ENCODE data around the gene AMBRA1.
A peak's percentile ranks its signal among the peaks of the same experiment; 100 is the strongest.

The AMBRA1 gene

DNA sequence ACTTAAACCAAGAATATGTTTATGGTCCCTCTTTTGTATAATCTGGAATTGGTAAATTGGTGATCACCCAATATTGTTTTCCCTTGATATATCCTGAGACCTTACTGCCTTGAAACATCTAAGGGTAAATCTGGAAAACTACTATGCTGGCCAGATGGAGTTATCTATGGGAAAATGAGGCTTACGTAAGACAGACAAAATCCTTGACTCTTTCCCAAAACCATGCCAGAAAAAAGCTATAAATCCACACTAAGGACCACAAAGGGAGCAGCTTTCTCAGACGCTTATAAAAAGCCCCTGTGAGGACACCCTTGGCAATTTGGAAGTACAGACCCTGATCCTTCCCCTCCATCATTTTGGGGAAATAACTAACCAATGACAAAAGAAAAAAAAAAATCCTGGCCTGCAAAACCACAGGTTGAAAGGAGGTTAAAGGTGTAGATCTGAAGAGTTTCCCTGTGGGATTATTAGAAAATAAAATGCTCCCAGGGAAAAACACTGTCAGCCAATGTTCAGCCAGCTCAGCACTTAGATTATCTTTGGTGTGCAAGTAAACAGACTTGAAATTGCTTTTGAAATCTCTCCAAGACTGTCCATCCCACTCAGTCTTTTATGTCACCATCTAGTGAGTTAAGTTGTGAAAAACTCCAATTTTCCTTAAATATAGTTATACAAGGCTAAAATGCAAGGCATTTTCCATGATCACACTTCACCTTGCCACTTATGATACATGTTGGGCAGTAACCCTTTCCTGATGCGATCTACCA, 6.6 kb upstream of the AMBRA1 start:
- Histone ChIP-seq H3K27ac (peak overlapping the region; percentile 17), H3K27me3 (ENCODE audit: control insufficient read depth, insufficient read depth, low read length) (no peaks in the 10 kb centered on the region), H3K9me3 (ENCODE audit: control insufficient read depth, low read length) (no peaks in the 10 kb centered on the region), H3K36me3 (ENCODE audit: control insufficient read depth, insufficient read depth, low read length) (no peaks in the 10 kb centered on the region), H3K9ac (no peak overlapping the region), H3K4me3 (ENCODE audit: low read depth, low read length) (peak overlapping the region; percentile 22), H3K79me2 (no peaks in the 10 kb centered on the region), H2AFZ (peak overlapping the region; percentile 9), H3K4me1 (peaks cover 4% of the 10 kb centered on the region), H3K4me2 (ENCODE audit: low read length) (peak overlapping the region; percentile 45)
- TF ChIP-seq, protein P1, sequence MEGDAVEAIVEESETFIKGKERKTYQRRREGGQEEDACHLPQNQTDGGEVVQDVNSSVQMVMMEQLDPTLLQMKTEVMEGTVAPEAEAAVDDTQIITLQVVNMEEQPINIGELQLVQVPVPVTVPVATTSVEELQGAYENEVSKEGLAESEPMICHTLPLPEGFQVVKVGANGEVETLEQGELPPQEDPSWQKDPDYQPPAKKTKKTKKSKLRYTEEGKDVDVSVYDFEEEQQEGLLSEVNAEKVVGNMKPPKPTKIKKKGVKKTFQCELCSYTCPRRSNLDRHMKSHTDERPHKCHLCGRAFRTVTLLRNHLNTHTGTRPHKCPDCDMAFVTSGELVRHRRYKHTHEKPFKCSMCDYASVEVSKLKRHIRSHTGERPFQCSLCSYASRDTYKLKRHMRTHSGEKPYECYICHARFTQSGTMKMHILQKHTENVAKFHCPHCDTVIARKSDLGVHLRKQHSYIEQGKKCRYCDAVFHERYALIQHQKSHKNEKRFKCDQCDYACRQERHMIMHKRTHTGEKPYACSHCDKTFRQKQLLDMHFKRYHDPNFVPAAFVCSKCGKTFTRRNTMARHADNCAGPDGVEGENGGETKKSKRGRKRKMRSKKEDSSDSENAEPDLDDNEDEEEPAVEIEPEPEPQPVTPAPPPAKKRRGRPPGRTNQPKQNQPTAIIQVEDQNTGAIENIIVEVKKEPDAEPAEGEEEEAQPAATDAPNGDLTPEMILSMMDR (IDR thresholded peaks at IDR 0.05) = no peak

GRCh38 chr11:46599340-46600193, 5.7 kb upstream of the AMBRA1 start:
- peak overlapping the region; percentile 17 for H3K27ac ChIP-seq
- no peaks in the 10 kb centered on the region for H3K79me2 ChIP-seq
- peak overlapping the region; percentile 9 for H2AFZ ChIP-seq
- peak overlapping the region; percentile 8 for H3K4me2 ChIP-seq (ENCODE audit: low read length)
- peaks cover 4% of the 10 kb centered on the region for H3K4me1 ChIP-seq
- TF ChIP-seq, protein P1 (IDR thresholded peaks at IDR 0.05) = no peak
- H3K27me3 ChIP-seq (ENCODE audit: control insufficient read depth, insufficient read depth, low read length) = no peaks in the 10 kb centered on the region
- no peaks in the 10 kb centered on the region for H3K36me3 ChIP-seq (ENCODE audit: control insufficient read depth, insufficient read depth, low read length)
- H3K9ac ChIP-seq = no peak overlapping the region
- no peak overlapping the region for H3K4me3 ChIP-seq (ENCODE audit: low read depth, low read length)
- H3K9me3 ChIP-seq (ENCODE audit: control insufficient read depth, low read length) = no peaks in the 10 kb centered on the region

- no peak overlapping the region for H3K27ac ChIP-seq
- H3K4me2 ChIP-seq (ENCODE audit: low read length) = no peak overlapping the region
- no peak overlapping the region for H3K4me3 ChIP-seq (ENCODE audit: low read depth, low read length)
- H3K36me3 ChIP-seq (ENCODE audit: control insufficient read depth, insufficient read depth, low read length) = no peaks in the 10 kb centered on the region
- H3K9ac ChIP-seq = no peak overlapping the region
- no peaks in the 10 kb centered on the region for H3K27me3 ChIP-seq (ENCODE audit: control insufficient read depth, insufficient read depth, low read length)
- peaks cover 9% of the 10 kb centered on the region for H3K79me2 ChIP-seq
- TF ChIP-seq, protein P1 (IDR thresholded peaks at IDR 0.05) = no peak
- H3K4me1 ChIP-seq = peaks cover 6% of the 10 kb centered on the region
- no peak overlapping the region for H2AFZ ChIP-seq
- H3K9me3 ChIP-seq (ENCODE audit: control insufficient read depth, low read length) = no peaks in the 10 kb centered on the region
Observed at GRCh38 chr11:46597609-46598219, 3.9 kb upstream of the AMBRA1 start.

GRCh38 chr11:46597155-46597554, 3.3 kb upstream of the AMBRA1 start:
- Histone ChIP-seq H3K9me3 (ENCODE audit: control insufficient read depth, low read length) (no peaks in the 10 kb centered on the region), H3K4me3 (ENCODE audit: low read depth, low read length) (no peak overlapping the region), H3K27ac (no peak overlapping the region), H3K4me2 (ENCODE audit: low read length) (no peak overlapping the region), H3K27me3 (ENCODE audit: control insufficient read depth, insufficient read depth, low read length) (no peaks in the 10 kb centered on the region), H3K36me3 (ENCODE audit: control insufficient read depth, insufficient read depth, low read length) (no peaks in the 10 kb centered on the region), H3K9ac (no peak overlapping the region), H2AFZ (no peak overlapping the region), H3K4me1 (peaks cover 10% of the 10 kb centered on the region), H3K79me2 (peaks cover 11% of the 10 kb centered on the region)
- TF ChIP-seq, protein P1 (IDR thresholded peaks at IDR 0.05) = no peak
